Parathyroid adenoma (tissue), 2 donors: ENCODE results near the gene S100A9.
"Not testable (repeated sequence)": the region's sequence is repeated elsewhere in the genome, so short reads cannot be mapped to it uniquely, and the experiment has no call there.

Experiments used
- H2AFZ ChIP-seq: fragments of 300-600 bp; sonication (generic); one replicate; pipeline ENCODE4 v1.7.0; 2017; ENCODE audit warnings: antibody characterized with exemption, mild to moderate bottlenecking
- H3K27ac ChIP-seq: fragments of 300-600 bp; sonication (generic); one replicate; pipeline ENCODE4 v1.7.0; 2017
- H3K27me3 ChIP-seq: fragments of 300-600 bp; sonication (generic); one replicate; pipeline ENCODE4 v1.7.0; 2017; ENCODE audit warnings: low read length; ENCODE audit not compliant: control insufficient read depth, insufficient read depth
- H3K36me3 ChIP-seq: fragments of 300-600 bp; sonication (generic); one replicate; pipeline ENCODE4 v1.7.0; 2017; ENCODE audit warnings: low read length; ENCODE audit not compliant: control insufficient read depth, insufficient read depth
- H3K4me1 ChIP-seq: fragments of 300-600 bp; sonication (generic); one replicate; pipeline ENCODE4 v1.7.0; 2017; ENCODE audit warnings: control low read depth
- H3K4me2 ChIP-seq: fragments of 300-600 bp; sonication (generic); one replicate; pipeline ENCODE4 v1.7.0; 2017; ENCODE audit warnings: low read length
- H3K4me3 ChIP-seq: fragments of 300-600 bp; sonication (generic); one replicate; pipeline ENCODE4 v1.7.0; 2017; ENCODE audit warnings: low read depth, low read length
- H3K79me2 ChIP-seq: fragments of 300-600 bp; sonication (generic); one replicate; pipeline ENCODE4 v1.7.0; 2017; ENCODE audit warnings: control low read depth
- H3K9ac ChIP-seq: fragments of 300-600 bp; sonication (generic); one replicate; pipeline ENCODE4 v1.7.0; 2017; ENCODE audit warnings: mild to moderate bottlenecking
- H3K9me3 ChIP-seq: fragments of 300-600 bp; sonication (generic); one replicate; pipeline ENCODE4 v1.7.0; 2017; ENCODE audit warnings: low read length; ENCODE audit not compliant: control insufficient read depth
- TF ChIP-seq, protein P1 (sequence below): fragments of 300-600 bp; sonication (generic); IDR thresholded peaks from one replicate; pipeline ENCODE4 v1.7.0; 2017; ENCODE audit warnings: antibody characterized with exemption, mild to moderate bottlenecking
- donor health status: primary hyperparathyroidism.

Gene S100A9

DNA sequence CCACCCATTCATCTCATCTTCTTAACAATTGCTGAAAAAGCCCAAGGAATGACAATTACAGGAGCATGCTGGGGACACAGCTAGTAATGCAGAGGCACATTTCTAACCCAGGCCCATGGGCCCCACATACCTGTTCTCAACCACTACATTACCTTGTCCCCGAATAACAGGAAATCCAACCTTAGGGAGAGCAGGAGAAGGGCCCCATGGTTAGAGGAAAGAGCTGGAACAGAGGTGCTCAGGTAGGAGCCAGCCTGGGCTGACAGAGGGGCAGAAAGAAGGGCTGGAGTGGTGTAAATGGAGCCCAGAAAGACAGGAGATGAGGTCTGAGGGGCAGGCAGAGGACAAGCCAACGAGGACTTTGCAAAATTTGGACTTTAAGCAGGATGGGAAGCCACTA lies 44.6 kb downstream of the S100A9 start:
- Histone ChIP-seq H3K27ac (no peak overlapping the region), H3K4me1 (no peaks in the 10 kb centered on the region), H3K79me2 (no peaks in the 10 kb centered on the region), H3K27me3 (no peaks in the 10 kb centered on the region), H3K4me3 (no peak overlapping the region), H3K9me3 (no peaks in the 10 kb centered on the region), H3K9ac (no peak overlapping the region), H2AFZ (no peak overlapping the region), H3K4me2 (no peak overlapping the region), H3K36me3 (no peaks in the 10 kb centered on the region)
- TF ChIP-seq, protein P1, sequence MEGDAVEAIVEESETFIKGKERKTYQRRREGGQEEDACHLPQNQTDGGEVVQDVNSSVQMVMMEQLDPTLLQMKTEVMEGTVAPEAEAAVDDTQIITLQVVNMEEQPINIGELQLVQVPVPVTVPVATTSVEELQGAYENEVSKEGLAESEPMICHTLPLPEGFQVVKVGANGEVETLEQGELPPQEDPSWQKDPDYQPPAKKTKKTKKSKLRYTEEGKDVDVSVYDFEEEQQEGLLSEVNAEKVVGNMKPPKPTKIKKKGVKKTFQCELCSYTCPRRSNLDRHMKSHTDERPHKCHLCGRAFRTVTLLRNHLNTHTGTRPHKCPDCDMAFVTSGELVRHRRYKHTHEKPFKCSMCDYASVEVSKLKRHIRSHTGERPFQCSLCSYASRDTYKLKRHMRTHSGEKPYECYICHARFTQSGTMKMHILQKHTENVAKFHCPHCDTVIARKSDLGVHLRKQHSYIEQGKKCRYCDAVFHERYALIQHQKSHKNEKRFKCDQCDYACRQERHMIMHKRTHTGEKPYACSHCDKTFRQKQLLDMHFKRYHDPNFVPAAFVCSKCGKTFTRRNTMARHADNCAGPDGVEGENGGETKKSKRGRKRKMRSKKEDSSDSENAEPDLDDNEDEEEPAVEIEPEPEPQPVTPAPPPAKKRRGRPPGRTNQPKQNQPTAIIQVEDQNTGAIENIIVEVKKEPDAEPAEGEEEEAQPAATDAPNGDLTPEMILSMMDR, result no peak

DNA sequence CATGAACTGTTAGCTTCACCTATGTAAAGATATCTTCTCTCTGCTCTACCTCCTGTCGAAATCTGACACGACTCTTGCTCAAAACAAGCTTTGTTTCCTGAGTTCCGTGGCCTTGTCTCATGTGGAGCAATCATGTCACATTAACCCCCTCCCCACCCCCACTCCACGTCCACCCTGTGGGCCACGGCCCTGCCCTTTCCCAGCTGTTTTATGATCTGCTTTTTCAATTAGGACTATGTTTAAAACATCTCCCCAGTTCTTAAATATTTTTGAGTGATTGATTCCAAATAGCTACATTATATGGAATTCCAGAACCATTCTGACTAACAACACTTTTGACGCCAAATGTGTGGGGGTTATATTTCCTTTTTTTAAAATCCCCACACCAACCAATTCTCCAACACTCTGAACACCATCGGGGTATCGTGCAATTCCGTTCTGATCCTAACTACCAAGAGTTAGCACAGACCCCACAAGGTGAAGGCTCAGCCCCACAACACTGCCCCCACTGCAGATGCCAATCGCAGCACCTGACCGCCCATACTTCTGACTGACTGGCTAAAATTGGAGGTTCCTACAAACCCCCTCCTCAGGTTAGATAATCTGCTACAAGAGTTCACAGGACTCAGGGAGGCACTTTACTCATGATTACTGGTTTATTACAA lies 45.9 kb downstream of the S100A9 start:
- Histone ChIP-seq H3K36me3 (no peaks in the 10 kb centered on the region), H3K9ac (no peak overlapping the region), H3K4me2 (no peak overlapping the region), H3K79me2 (no peaks in the 10 kb centered on the region), H3K4me1 (no peaks in the 10 kb centered on the region), H3K9me3 (no peaks in the 10 kb centered on the region), H3K27me3 (no peaks in the 10 kb centered on the region), H3K4me3 (no peak overlapping the region), H2AFZ (no peak overlapping the region), H3K27ac (no peak overlapping the region)
- TF ChIP-seq, protein P1, result no peak

DNA sequence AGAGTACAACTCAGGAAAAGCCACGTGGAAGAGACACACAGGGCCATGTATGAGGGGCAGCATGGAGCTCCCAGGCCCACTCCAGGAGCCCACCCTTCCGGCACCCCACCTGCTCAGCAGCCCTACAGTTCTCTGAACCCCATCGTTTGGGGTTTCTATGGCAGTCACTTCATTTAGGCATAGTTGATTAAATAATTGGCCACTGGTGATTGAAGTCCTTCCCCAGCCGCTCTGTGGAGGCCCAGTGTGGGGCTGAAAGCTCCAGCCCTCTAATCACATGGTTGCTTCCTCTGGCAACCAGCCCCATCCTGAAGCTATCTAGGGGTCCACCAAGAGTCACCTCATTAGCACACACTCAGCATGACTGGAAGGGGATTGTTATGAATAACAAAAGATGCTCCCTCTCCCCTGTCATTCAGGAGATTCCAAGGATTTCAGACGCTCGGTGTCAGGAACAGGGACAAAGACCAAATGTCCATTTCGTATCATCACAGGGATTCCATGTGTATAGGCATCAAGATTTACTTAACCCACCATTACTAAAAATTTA lies 46.5 kb downstream of the S100A9 start:
- Histone ChIP-seq H2AFZ (no peak overlapping the region), H3K9ac (no peak overlapping the region), H3K4me1 (no peaks in the 10 kb centered on the region), H3K36me3 (no peaks in the 10 kb centered on the region), H3K9me3 (no peaks in the 10 kb centered on the region), H3K27me3 (no peaks in the 10 kb centered on the region), H3K4me3 (no peak overlapping the region), H3K79me2 (no peaks in the 10 kb centered on the region), H3K4me2 (no peak overlapping the region), H3K27ac (no peak overlapping the region)
- TF ChIP-seq, protein P1, result no peak

DNA sequence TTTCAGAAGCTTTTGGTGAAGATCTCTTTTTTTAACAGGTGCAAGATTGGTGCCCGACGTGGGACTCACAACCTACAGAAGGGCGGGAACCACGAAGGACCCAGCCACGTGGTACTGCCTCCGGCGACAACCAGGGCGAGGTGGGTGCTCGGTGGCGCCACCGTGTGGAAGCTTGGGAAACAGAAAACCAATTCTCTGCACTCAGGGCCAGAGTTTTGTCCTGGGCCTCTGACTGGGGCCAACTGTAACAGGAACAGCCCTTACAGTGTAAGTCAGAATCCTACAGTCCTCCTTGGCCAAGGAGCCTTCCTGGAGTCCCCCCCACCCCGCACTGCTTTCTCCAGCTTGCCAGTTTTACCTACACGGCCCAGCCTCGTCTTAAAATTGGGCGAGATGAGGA lies 47.1 kb downstream of the S100A9 start:
- Histone ChIP-seq H3K79me2 (no peaks in the 10 kb centered on the region), H3K36me3 (no peaks in the 10 kb centered on the region), H3K9me3 (no peaks in the 10 kb centered on the region), H3K4me1 (no peaks in the 10 kb centered on the region), H3K4me2 (no peak overlapping the region), H3K4me3 (no peak overlapping the region), H3K9ac (no peak overlapping the region), H3K27ac (no peak overlapping the region), H3K27me3 (no peaks in the 10 kb centered on the region), H2AFZ (no peak overlapping the region)
- TF ChIP-seq, protein P1, result no peak

DNA sequence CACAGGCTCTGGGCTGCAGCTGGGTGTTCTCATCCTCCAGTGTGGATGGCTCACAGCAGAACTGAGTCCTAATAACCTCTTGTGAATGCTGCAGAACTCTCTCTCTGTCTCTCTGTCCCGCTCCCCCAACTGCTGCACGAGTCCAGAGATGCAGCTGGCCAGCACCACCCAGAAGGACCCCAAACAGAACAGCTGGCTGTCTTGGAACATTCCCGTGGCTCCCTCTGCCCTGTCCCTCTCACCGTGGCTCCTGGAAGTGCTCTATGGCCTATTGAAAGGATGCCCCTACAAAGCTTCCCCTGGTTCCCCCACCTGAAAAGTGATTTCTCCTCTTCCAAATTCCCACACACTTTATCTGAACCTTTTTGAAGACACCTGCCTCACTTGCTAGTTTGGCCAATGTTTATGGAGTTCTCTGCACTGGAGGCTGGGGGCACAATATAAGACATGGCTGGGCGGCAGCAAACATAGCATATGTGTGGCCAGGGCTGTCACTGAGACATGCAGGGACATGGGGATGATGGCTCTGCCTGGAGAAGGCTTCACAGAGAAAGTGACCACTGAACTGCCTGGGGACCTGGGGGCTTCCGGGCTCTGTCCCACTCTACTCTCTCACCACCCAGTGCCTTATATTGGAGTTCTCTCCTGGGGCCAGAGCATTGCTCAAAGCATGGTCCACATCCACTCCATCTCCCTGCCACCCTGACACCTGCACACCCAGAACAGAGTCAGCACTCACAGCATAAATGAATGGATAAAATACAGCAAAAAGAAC lies 48.4 kb downstream of the S100A9 start:
- H3K4me1 ChIP-seq, H3K36me3 ChIP-seq, H3K27ac ChIP-seq, H3K79me2 ChIP-seq, H3K27me3 ChIP-seq, H3K4me2 ChIP-seq, H3K9me3 ChIP-seq, H3K9ac ChIP-seq, H2AFZ ChIP-seq, H3K4me3 ChIP-seq: not testable (repeated sequence)

DNA sequence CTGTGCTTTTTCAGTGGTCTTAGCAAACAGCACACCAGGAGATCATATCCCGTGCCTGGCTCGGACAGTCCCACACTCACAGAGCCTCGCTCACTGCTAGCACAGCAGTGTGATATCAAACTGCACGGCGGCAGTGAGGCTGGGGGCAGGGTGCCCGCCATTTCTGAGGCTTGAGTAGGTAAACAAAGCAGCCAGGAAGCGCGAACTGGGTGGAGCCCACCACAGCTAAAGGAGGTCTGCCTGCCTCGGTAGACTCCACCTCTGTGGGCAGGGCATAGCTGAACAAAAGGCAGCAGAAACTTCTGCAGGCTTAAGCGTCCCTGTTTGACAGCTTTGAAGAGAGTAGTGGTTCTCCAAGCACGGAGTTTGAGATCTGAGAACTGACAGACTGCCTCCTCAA lies 49.6 kb downstream of the S100A9 start:
- H3K36me3 ChIP-seq, H3K9ac ChIP-seq, H3K4me2 ChIP-seq, H2AFZ ChIP-seq, H3K9me3 ChIP-seq, H3K4me1 ChIP-seq, H3K27ac ChIP-seq, H3K79me2 ChIP-seq, H3K27me3 ChIP-seq, H3K4me3 ChIP-seq: not testable (repeated sequence)
